ENCODE data around the gene ARMC6. TPM values are rescaled to one million over a fixed set of nuclear protein-coding genes. Genes with fewer than 3 reads are reported as not detected.
"Not testable (repeated sequence)": the region's sequence is repeated elsewhere in the genome, so short reads cannot be mapped to it uniquely, and the experiment has no call there.

ARMC6 gene
- total RNA-seq, 4 donors from 2014 or later = 15.9 to 24.0 (median 19.2) TPM

DNA sequence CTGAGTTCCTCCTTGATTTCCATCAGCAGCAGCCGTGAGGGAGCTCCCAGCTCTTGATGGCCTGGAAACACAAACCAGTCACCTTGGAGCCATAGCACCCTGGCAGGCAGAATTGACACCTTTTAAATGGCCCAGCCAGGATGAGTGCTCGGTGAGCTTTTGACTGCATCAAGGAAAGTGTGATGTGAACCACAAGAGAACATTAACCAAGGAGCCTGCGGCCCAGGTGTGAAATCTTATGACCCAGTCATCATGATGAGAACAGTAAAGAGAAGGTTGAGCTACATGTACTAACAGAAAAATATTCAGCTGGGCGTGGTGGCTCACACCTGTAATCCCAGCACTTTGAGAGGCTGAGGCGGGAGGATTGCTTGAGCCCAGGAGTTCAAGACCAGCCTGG lies 22.9 kb upstream of the ARMC6 start:
- Histone ChIP-seq H3K27me3 (no peaks in the 10 kb centered on the region), H3K4me3 (no peak overlapping the region), H3K27ac (no peak overlapping the region), H3K36me3 (peaks cover 0 to 97% of the 10 kb centered on the region in 2 donors), H3K4me1 (peaks cover 0 to 5% (median 0%) of the 10 kb centered on the region in 3 donors), H3K9me3 (no peaks in the 10 kb centered on the region)
- ATAC-seq = no peak
- TF ChIP-seq, protein P1, sequence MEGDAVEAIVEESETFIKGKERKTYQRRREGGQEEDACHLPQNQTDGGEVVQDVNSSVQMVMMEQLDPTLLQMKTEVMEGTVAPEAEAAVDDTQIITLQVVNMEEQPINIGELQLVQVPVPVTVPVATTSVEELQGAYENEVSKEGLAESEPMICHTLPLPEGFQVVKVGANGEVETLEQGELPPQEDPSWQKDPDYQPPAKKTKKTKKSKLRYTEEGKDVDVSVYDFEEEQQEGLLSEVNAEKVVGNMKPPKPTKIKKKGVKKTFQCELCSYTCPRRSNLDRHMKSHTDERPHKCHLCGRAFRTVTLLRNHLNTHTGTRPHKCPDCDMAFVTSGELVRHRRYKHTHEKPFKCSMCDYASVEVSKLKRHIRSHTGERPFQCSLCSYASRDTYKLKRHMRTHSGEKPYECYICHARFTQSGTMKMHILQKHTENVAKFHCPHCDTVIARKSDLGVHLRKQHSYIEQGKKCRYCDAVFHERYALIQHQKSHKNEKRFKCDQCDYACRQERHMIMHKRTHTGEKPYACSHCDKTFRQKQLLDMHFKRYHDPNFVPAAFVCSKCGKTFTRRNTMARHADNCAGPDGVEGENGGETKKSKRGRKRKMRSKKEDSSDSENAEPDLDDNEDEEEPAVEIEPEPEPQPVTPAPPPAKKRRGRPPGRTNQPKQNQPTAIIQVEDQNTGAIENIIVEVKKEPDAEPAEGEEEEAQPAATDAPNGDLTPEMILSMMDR (IDR thresholded peaks at IDR 0.05) = no peak
- no peak for TF ChIP-seq EP300 (IDR thresholded peaks at IDR 0.05)
- TF ChIP-seq POLR2A (IDR thresholded peaks at IDR 0.05) = no peak
- no peak for TF ChIP-seq POLR2AphosphoS5 (IDR thresholded peaks at IDR 0.05)
- 93% methylated on average over 4 of the region's 5 CpGs; no CpG with 5 or more reads in 1 of the 2 donors for WGBS, 2 donors (ENCODE audit: low coverage in 1 of 2)

DNA sequence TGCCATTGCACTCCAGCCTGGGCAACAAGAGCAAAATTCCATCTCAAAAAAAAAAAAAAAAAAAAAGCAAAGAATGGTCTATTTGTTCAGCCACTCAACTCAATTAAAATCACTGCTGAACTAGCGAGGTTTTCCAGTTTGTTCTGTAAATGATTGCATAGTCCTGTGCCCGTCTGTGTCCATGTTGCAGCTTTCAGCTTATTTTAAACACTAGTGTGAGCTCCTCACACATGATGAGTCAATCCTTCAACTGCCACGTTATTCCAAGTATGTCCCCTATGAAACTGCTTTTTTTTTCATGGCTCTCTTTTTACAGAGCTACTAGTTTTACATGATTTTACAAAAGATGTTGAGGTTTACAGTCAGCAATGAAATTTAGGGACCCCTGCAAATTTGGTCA lies 12.3 kb upstream of the ARMC6 start:
- Histone ChIP-seq H3K9me3 (no peaks in the 10 kb centered on the region), H3K36me3 (peaks cover 0 to 79% of the 10 kb centered on the region in 2 donors), H3K4me3 (no peak overlapping the region), H3K27ac (no peak overlapping the region), H3K4me1 (peaks cover 0 to 24% (median 0%) of the 10 kb centered on the region in 3 donors), H3K27me3 (no peaks in the 10 kb centered on the region)
- 27 to 40% methylated on average over 3 of the region's 3 CpGs for WGBS, 2 donors (ENCODE audit: low coverage in 1 of 2)
- TF ChIP-seq, protein P1 (IDR thresholded peaks at IDR 0.05) = no peak
- no peak for TF ChIP-seq EP300 (IDR thresholded peaks at IDR 0.05)
- no peak for TF ChIP-seq POLR2AphosphoS5 (IDR thresholded peaks at IDR 0.05)
- no peak for TF ChIP-seq POLR2A (IDR thresholded peaks at IDR 0.05)
- no peak for ATAC-seq

DNA sequence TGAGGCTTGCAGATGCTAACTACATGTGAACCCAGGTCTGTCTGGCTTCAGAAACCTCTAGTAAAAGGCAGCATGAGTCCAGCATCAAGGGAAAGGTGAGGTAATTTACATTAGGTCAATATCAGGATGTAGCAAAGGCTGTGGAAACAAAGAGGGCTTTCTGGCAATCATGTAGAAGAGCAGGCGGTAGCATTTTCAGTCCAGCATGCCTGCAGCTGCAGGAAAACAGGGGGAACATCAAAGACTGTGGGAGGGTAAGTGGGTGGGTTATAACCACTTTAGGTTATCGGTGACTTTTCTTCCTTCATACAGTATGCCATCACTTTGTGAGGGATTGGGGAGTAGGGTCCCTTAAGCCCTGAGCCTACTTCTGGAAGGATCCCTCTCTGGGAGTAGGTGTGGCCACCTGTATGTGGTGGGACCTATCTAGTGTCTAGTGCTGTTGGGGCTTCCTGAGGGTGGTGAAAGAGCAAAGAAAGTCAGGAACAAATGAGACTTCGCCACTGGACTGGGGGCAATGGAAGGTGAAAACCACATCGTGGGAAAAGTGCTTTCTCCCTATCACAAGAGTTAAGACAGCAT lies 10.9 kb upstream of the ARMC6 start:
- no peak for TF ChIP-seq POLR2A (IDR thresholded peaks at IDR 0.05)
- TF ChIP-seq, protein P1 (IDR thresholded peaks at IDR 0.05) = no peak
- no peak for TF ChIP-seq EP300 (IDR thresholded peaks at IDR 0.05)
- TF ChIP-seq POLR2AphosphoS5 (IDR thresholded peaks at IDR 0.05) = no peak
- Histone ChIP-seq H3K27me3 (no peaks in the 10 kb centered on the region), H3K4me1 (peaks cover 0 to 30% (median 0%) of the 10 kb centered on the region in 3 donors), H3K4me3 (no peak overlapping the region), H3K36me3 (peaks cover 0 to 79% of the 10 kb centered on the region in 2 donors), H3K27ac (no peak overlapping the region), H3K9me3 (no peaks in the 10 kb centered on the region)
- WGBS, 2 donors (ENCODE audit: low coverage in 1 of 2) = 77 to 88% methylated on average over 2 to 4 of the region's 4 CpGs
- ATAC-seq = no peak

DNA sequence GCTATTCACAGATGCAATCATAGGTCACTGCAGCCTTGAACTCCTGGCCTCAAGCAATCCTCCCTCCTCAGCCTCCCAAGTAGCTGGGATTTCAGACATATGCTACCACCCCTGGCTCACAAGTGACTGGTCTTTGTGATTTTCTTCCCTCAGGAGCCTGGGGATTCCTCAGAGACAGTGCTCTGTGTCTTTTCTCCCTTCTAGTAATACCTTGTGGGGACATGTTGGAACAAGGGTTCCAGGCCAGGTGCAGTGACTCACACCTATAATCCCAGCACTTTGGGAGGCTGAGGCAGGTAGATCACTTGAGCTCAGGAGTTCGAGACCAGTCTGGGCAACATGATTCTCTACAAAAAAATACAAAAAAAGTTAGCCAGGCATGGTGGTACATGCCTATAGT lies 10.0 kb upstream of the ARMC6 start:
- no CpG with 5 or more reads among the region's 1 CpG for WGBS, 2 donors (ENCODE audit: low coverage in 1 of 2)
- H3K27ac ChIP-seq, ATAC-seq, H3K9me3 ChIP-seq, H3K27me3 ChIP-seq, H3K4me3 ChIP-seq: not testable (repeated sequence)
- H3K4me1 ChIP-seq = peaks cover 0 to 30% (median 0%) of the 10 kb centered on the region in 3 donors
- peaks cover 0 to 79% of the 10 kb centered on the region in 2 donors for H3K36me3 ChIP-seq

DNA sequence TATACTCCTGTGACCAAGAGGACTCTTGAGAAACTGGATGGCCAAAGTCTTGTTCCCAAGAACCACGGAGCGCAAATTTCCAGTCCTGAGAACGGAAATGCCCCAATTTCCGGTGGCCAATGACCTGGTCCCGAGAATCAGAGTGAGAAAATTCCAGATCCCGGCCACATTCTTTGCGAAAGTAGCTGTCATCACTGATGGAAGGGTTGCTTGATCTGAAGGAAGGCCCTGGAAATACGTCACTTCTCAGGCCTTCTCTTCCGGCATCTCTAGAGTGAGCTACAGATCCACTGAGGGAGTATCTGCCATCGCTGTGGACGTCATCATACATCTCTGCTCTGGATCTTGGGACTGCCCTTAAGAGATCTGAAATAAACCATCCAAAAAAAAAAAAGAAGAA lies 7.5 kb upstream of the ARMC6 start:
- WGBS, 2 donors (ENCODE audit: low coverage in 1 of 2) = 82 to 91% methylated on average over 4 of the region's 11 CpGs
- Histone ChIP-seq H3K27me3 (no peaks in the 10 kb centered on the region), H3K36me3 (peaks cover 0 to 94% of the 10 kb centered on the region in 2 donors), H3K4me3 (no peak overlapping the region), H3K27ac (no peak overlapping the region), H3K4me1 (peaks cover 0 to 37% (median 0%) of the 10 kb centered on the region in 3 donors), H3K9me3 (no peaks in the 10 kb centered on the region)
- ATAC-seq = no peak
- TF ChIP-seq POLR2A (IDR thresholded peaks at IDR 0.05) = no peak
- TF ChIP-seq, protein P1 (IDR thresholded peaks at IDR 0.05) = no peak
- no peak for TF ChIP-seq POLR2AphosphoS5 (IDR thresholded peaks at IDR 0.05)
- TF ChIP-seq EP300 (IDR thresholded peaks at IDR 0.05) = no peak

Measured in gastroesophageal sphincter (tissue), 4 donors.